ENCODE results near the gene POMC.
"Not testable (repeated sequence)": the region's sequence is repeated elsewhere in the genome, so short reads cannot be mapped to it uniquely, and the experiment has no call there.

The POMC gene

DNA sequence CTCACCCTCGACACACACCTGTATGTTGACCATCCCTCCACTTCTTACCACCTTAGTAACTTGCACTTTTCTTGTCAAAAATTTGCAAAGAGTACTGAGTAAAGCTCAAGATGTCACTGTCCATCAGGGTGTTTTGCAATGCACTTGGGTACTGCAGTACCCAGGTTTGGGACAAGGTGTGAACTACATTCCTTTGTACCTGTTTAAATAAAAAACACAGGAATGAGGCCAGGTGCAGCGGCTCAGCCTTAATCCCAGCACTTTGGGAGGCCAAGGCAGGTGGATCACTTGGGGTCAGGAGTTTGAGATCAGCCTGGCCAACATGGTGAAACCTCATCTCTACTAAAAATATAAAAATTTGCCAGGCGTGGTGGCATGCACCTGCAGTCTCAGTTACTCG lies 27.8 kb downstream of the POMC start:
- not testable (repeated sequence) for H3K36me3 Mint-ChIP-seq

DNA sequence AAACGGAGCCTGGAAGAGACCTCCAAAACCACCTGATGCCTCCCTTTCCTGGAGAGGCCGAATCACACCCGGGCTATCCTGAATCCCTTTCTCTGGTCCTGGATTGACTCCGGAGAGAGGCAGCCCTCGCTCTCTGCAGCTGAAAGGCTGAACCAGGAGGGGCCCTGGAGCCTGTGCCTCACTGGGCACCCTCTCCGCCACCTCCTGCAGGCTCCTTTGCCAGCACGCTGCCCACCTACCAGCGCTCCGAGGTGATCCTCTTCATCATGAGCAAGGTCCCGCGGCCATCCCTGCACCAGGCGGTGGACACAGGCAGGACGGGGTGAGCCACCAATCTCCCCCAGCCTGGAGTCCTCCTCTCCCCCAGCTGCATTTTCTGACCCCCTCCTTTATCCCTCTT lies 35.7 kb downstream of the POMC start:
- ATAC-seq (ENCODE audit: low read depth) (no peak), DNase-seq (ENCODE audit: low spot score in 2 of 2) (no peak)
- Mint-ChIP-seq H3K27me3 (peaks cover 42% of the 10 kb centered on the region), H3K4me3 (no peak overlapping the region), H3K36me3 (peaks cover 1% of the 10 kb centered on the region), H3K27ac (no peak overlapping the region), H3K9me3 (no peaks in the 10 kb centered on the region), H3K4me1 (peaks cover 14% of the 10 kb centered on the region)

More for the DNA sequence above, 27.8 kb downstream of the POMC start:
- ATAC-seq (ENCODE audit: low read depth); H3K4me1 Mint-ChIP-seq; DNase-seq (ENCODE audit: low spot score in 2 of 2); H3K27ac Mint-ChIP-seq; H3K9me3 Mint-ChIP-seq; H3K4me3 Mint-ChIP-seq: not testable (repeated sequence)
- peaks cover 15% of the 10 kb centered on the region for H3K27me3 Mint-ChIP-seq

DNA sequence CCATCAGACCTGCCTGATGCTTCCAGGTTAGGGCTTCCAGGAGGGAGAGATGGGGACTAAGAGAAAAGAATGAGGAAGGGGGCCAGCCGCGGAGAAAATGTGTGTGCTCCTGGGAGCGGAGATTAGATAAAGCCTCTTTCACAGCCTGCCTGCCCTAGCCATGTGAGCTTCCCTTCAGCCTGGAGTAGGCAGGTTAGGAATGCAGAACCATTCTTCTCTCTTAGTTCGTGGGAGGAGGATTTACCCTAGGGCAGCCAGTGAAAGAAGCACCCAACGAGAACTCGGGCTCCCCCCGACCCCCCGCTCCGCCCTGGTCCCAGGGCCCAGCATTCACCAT lies 36.1 kb downstream of the POMC start:
- H3K36me3 Mint-ChIP-seq = peaks cover 1% of the 10 kb centered on the region
- DNase-seq (ENCODE audit: low spot score in 2 of 2) (no peak), ATAC-seq (ENCODE audit: low read depth) (no peak)
- H3K4me3 Mint-ChIP-seq = no peak overlapping the region
- H3K9me3 Mint-ChIP-seq = no peaks in the 10 kb centered on the region
- peaks cover 14% of the 10 kb centered on the region for H3K4me1 Mint-ChIP-seq
- H3K27ac Mint-ChIP-seq = no peak overlapping the region
- peaks cover 41% of the 10 kb centered on the region for H3K27me3 Mint-ChIP-seq

DNA sequence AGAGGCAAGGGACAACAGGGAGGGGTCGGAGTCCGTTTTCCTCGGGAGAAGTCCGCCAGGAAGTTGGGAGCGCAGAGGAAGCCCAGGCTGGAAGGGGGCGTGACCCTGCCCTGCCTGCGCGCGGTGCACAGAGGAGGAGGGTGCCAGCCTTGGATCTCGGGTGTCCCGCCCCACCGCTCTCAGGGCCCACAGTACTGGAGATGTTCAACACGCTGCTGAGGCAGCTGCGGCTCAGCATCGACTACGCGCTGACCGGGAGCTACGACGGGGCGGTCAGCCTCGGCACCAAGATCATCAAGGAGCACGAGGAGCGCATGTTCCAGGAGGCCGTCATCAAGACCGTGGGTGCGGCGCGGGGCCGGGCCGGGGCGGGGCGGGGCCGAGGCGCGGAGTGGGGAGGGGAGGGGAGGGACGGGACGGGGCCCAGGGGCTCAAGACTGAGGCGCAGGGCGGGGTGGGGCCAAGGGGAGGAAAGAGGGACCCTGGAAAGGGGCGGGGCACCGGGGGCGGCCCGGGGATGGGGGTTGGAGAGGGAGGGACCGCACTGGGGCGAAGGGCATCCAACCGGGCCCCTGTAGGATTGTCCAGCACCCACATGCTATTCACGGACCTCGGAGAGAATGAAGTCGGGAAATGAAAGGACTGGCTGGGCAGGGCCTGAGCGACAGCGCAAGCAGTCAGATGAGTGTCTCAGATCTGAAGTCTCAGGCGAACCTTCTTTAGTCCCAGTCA lies 36.6 kb downstream of the POMC start:
- Mint-ChIP-seq H3K4me1 (peaks cover 14% of the 10 kb centered on the region), H3K4me3 (peak overlapping the region; percentile 63), H3K27ac (no peak overlapping the region), H3K36me3 (peaks cover 1% of the 10 kb centered on the region), H3K9me3 (no peaks in the 10 kb centered on the region), H3K27me3 (peaks cover 36% of the 10 kb centered on the region)
- no peak for ATAC-seq (ENCODE audit: low read depth)
- DNase-seq (ENCODE audit: low spot score in 2 of 2) = no peak

DNA sequence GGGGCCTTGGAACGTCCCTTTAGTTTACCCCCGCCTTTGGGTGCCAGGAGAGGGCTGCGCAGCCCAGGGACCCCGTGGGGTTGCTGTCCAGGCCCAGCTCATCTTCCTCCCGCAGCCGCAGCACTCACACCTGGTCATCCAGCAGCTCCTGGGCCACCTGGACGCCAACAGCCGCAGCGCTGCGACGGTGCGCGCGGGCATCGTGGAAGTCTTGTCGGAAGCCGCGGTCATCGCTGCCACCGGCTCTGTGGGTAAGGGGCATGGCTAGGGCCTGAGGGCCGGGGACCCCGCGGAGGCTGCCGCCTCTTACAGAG lies 37.2 kb downstream of the POMC start:
- H3K4me3 Mint-ChIP-seq = peak overlapping the region; percentile 63
- H3K9me3 Mint-ChIP-seq = no peaks in the 10 kb centered on the region
- H3K4me1 Mint-ChIP-seq = peaks cover 14% of the 10 kb centered on the region
- no peak overlapping the region for H3K27ac Mint-ChIP-seq
- DNase-seq (ENCODE audit: low spot score in 2 of 2) (no peak), ATAC-seq (ENCODE audit: low read depth) (no peak)
- peaks cover 1% of the 10 kb centered on the region for H3K36me3 Mint-ChIP-seq
- H3K27me3 Mint-ChIP-seq = peaks cover 34% of the 10 kb centered on the region

DNA sequence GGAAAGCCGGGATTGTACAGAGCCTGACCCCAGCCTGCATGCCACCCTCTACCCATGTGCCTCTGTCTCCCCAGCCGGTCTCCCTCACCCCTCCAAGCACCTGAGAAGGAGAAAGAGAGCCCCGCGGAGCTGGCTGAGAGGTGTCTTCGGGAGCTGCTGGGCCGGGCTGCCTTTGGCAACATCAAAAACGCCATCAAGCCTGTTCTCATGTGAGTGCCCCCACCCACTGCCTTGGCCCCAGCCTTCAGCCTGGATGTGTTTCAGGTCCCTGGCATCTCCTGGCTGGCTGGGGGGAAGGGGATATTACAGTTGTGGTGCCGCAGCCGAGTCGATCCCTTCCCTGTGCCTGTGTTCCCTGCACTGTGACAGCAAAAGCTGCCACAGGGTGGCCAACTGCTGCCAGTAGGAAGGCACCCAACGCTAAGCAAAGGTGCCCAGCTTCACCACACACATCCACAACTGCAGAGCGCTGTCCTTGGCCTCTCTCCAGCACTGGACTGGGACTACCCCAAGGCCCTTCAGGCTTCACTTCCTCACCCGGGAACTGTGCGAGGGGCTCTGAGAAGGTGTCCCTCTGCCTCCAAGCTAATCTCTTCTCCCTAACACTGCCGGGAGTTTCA lies 38.4 kb downstream of the POMC start:
- H3K27ac Mint-ChIP-seq = no peak overlapping the region
- H3K27me3 Mint-ChIP-seq = peaks cover 25% of the 10 kb centered on the region
- H3K36me3 Mint-ChIP-seq = no peaks in the 10 kb centered on the region
- DNase-seq (ENCODE audit: low spot score in 2 of 2) (no peak), ATAC-seq (ENCODE audit: low read depth) (no peak)
- H3K4me1 Mint-ChIP-seq = peaks cover 14% of the 10 kb centered on the region
- H3K9me3 Mint-ChIP-seq = no peaks in the 10 kb centered on the region
- no peak overlapping the region for H3K4me3 Mint-ChIP-seq

DNA sequence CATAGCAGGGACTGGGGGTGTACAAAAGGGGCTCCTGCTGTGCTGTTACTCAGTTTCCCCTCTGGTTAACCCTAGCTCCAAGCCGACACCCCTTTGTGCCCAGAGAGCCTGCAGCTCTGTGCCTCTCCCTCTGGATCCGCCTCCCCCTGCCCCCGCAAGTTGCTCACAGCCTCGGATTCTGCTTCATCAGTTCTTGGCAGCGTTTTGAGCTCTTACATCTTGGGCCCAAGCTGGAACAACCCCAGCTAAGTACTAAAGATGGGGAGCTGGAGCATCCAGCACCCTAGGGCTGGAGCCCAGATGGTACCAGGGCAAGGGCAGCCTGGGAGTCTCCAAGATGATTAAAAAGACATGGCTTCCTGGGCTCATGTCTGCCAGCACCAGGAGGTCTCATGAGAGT lies 40.7 kb downstream of the POMC start:
- Mint-ChIP-seq H3K4me1 (peaks cover 12% of the 10 kb centered on the region), H3K36me3 (no peaks in the 10 kb centered on the region), H3K27ac (no peak overlapping the region), H3K4me3 (no peak overlapping the region), H3K9me3 (no peaks in the 10 kb centered on the region), H3K27me3 (peaks cover 11% of the 10 kb centered on the region)
- DNase-seq (ENCODE audit: low spot score in 2 of 2) (no peak), ATAC-seq (ENCODE audit: low read depth) (no peak)

DNA sequence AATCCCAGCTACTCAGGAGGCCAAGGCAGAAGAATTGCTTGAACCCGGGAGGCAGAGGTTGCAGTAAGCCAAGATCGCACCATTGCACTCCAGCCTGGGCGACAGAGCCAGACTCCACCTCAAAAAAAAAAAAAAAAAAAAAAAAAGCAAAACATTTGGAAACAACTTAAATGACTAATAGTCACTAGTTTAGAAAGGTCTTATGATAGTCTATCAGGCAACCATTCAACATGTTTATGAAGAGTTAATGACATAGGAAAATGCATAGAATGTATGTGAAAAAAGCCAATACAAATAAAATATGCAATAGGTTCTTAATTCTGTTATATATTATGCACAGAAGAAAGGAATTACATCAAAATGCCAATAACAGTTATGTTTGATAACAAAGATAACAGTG lies 41.3 kb downstream of the POMC start:
- peaks cover 10% of the 10 kb centered on the region for H3K4me1 Mint-ChIP-seq
- H3K27ac Mint-ChIP-seq; H3K4me3 Mint-ChIP-seq; H3K36me3 Mint-ChIP-seq; H3K9me3 Mint-ChIP-seq; DNase-seq (ENCODE audit: low spot score in 2 of 2); ATAC-seq (ENCODE audit: low read depth): not testable (repeated sequence)
- H3K27me3 Mint-ChIP-seq = peaks cover 16% of the 10 kb centered on the region

DNA sequence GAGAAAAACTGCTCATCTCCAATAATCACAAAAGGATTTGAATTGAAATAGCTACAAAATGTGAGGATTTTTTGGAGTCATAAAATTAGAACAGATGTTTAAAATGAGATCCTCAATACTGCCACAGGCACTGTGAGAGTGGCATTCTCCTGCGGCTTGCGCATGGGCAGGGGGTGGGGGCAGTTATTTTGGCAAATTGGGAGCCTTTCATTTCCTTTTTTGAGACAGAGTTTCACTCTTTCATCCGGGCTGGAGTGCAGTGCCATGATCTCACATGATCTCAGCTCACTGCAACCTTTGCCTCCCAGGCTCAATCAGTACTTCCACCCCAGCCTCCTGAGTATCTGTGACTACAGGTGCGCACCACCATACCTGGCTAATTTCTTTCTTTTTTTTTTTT lies 42.4 kb downstream of the POMC start:
- H3K27ac Mint-ChIP-seq = no peak overlapping the region
- no peak for DNase-seq (ENCODE audit: low spot score in 2 of 2)
- H3K4me3 Mint-ChIP-seq = no peak overlapping the region
- ATAC-seq (ENCODE audit: low read depth) = no peak
- H3K9me3 Mint-ChIP-seq = no peaks in the 10 kb centered on the region
- peaks cover 17% of the 10 kb centered on the region for H3K27me3 Mint-ChIP-seq
- no peaks in the 10 kb centered on the region for H3K36me3 Mint-ChIP-seq
- H3K4me1 Mint-ChIP-seq = peaks cover 5% of the 10 kb centered on the region

DNA sequence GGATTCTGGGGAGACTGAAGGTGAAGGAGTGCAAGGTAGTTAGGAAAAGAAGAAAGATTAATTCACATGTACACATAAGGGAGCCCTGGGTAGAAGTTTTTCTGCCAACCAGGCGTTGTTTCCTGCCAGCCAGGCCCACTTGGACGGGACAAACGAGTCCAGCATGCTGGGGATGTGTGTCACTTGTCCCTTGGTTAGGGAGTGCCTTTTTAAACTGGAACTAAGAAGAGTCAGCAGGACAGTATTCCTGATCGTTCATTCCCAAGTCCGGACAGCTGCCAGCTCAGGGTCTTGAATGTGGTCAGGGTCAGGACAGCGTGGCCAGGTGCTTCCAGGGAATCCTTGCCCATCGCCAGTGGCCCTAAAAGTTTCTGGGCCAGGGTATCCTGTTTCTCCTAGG lies 43.2 kb downstream of the POMC start:
- H3K27me3 Mint-ChIP-seq = peaks cover 11% of the 10 kb centered on the region
- no peak for DNase-seq (ENCODE audit: low spot score in 2 of 2)
- no peak overlapping the region for H3K27ac Mint-ChIP-seq
- H3K9me3 Mint-ChIP-seq = no peaks in the 10 kb centered on the region
- H3K4me1 Mint-ChIP-seq = peaks cover 5% of the 10 kb centered on the region
- H3K36me3 Mint-ChIP-seq = no peaks in the 10 kb centered on the region
- no peak for ATAC-seq (ENCODE audit: low read depth)
- no peak overlapping the region for H3K4me3 Mint-ChIP-seq

DNA sequence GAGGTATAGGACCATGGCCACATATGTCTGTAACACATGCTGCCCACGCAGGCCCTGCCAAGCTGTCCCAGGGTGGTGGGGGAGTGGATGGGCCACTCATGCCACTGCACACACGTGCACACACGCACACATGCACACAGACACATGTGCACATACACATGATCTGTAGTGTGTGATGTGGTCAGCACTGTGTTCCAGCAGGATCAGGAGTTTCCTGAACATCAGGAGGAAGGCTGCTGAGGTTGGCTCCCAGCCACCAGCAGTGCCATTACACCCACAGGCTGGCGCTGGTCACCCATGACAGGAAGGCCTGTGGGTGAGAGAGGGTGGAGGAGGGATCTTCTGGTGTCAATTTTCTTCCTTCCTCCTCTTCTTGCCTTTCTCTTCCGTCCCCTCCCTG lies 44.7 kb downstream of the POMC start:
- H3K9me3 Mint-ChIP-seq = no peaks in the 10 kb centered on the region
- H3K27me3 Mint-ChIP-seq = peaks cover 11% of the 10 kb centered on the region
- H3K36me3 Mint-ChIP-seq = no peaks in the 10 kb centered on the region
- H3K4me3 Mint-ChIP-seq = no peak overlapping the region
- no peak overlapping the region for H3K27ac Mint-ChIP-seq
- no peaks in the 10 kb centered on the region for H3K4me1 Mint-ChIP-seq
- ATAC-seq (ENCODE audit: low read depth) (no peak), DNase-seq (ENCODE audit: low spot score in 2 of 2) (no peak)

DNA sequence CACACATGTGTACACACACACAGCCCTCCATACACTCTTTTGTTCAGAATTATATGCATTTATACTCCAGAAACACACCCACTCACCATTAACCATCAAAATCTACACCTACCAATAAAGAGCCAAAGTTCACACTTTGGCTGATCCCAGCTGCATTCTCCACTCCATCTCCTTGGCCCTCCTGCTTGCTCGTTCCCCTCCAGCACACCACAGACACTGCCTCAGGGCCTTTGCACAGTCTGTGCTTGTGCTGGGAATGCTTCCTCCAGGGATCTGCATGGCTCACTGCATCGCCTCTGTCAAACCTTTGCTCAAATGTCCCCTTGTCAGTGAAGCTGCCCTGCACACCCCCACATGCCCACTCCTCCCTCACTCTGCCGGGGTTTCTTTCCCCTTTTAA lies 46.0 kb downstream of the POMC start:
- H3K4me1 Mint-ChIP-seq = no peaks in the 10 kb centered on the region
- ATAC-seq (ENCODE audit: low read depth) (no peak), DNase-seq (ENCODE audit: low spot score in 2 of 2) (no peak)
- H3K9me3 Mint-ChIP-seq = peaks cover 2% of the 10 kb centered on the region
- no peak overlapping the region for H3K27ac Mint-ChIP-seq
- H3K27me3 Mint-ChIP-seq = peaks cover 14% of the 10 kb centered on the region
- no peak overlapping the region for H3K4me3 Mint-ChIP-seq
- no peaks in the 10 kb centered on the region for H3K36me3 Mint-ChIP-seq

DNA sequence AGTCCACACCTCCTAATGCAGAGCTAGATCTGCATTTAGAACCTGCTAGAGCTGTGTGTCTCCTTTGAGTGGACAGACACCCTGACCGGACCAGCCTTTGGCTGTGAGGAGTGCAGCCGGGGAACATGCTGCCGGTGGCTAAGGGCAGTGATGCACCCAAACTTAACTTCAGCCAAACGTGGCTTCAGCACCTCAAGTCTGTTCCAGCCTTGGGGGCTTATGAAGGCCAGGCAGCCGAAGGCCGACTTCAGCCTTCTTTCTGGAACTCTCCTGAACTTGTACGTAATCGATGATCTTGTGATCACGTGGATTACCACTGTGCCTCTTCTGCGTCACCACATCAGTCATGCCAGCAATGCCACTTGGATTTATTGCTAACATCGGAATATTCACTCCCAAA lies 49.1 kb downstream of the POMC start:
- Mint-ChIP-seq H3K27me3 (peaks cover 17% of the 10 kb centered on the region), H3K27ac (no peak overlapping the region), H3K9me3 (peaks cover 2% of the 10 kb centered on the region), H3K36me3 (no peaks in the 10 kb centered on the region), H3K4me1 (no peaks in the 10 kb centered on the region), H3K4me3 (no peak overlapping the region)
- DNase-seq (ENCODE audit: low spot score in 2 of 2) = no peak
- ATAC-seq (ENCODE audit: low read depth) = no peak

DNA sequence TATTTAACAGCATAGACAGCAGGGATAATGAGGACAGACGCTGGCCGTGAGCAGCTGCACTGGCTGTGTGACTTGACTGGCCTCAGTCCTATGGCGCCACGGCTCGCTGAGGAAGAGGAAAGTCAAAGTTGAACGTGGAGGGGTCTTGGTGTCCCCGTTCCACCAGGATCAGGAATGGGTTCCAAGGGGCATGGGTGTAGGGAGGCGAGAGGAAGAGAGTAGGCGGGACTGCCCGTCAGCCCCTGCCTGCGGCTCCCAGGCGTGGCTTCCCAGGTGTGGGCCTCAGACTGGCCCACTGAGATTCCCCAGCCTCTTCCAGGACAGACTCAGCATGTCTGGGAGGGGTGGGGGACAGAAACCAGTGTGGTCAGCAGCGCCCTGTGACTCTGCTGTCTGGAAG lies 51.4 kb downstream of the POMC start:
- Mint-ChIP-seq H3K27me3 (peaks cover 10% of the 10 kb centered on the region), H3K4me3 (no peak overlapping the region), H3K27ac (no peak overlapping the region), H3K9me3 (peaks cover 2% of the 10 kb centered on the region), H3K36me3 (no peaks in the 10 kb centered on the region), H3K4me1 (no peaks in the 10 kb centered on the region)
- ATAC-seq (ENCODE audit: low read depth) = no peak
- no peak for DNase-seq (ENCODE audit: low spot score in 2 of 2)

DNA sequence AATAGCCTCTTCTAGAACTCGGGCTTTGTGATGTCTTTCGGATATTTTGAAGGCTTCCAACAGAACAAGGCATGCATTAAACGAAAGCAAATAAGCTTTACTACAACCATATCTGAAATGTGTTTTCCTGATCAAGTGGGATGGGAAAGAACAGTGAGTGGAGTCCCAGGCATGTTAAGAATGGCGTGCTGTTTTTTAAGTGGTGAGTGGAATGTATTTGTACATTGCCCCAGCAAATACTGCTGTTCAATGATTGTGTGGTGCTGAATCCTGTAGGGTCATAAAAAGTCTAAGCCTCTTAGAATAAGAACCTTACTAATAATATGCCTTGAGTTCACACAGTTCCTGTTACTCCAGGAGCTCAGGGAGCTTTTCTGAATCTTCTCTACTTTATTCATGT lies 52.5 kb downstream of the POMC start:
- H3K36me3 Mint-ChIP-seq = no peaks in the 10 kb centered on the region
- no peak overlapping the region for H3K27ac Mint-ChIP-seq
- peaks cover 2% of the 10 kb centered on the region for H3K9me3 Mint-ChIP-seq
- ATAC-seq (ENCODE audit: low read depth) = no peak
- H3K4me1 Mint-ChIP-seq = no peaks in the 10 kb centered on the region
- DNase-seq (ENCODE audit: low spot score in 2 of 2) = no peak
- H3K27me3 Mint-ChIP-seq = peaks cover 10% of the 10 kb centered on the region
- no peak overlapping the region for H3K4me3 Mint-ChIP-seq
